GM21717 (cell line): ENCODE measurements around the gene GRIA4.

ENCODE experiments used
- ATAC-seq: cut with Tn5 transposase; IDR thresholded peaks from one replicate; pipeline ENCODE4 v1.9.1; 2021; ENCODE audit warnings: mild to moderate bottlenecking, moderate library complexity; ENCODE audit not compliant: unreplicated experiment

GRIA4 gene

GRCh38 chr11:105636496-105636895 lies 26.6 kb downstream of the GRIA4 start:
- ATAC-seq: no peak

GRCh38 chr11:105639527-105639926 lies 29.7 kb downstream of the GRIA4 start:
- ATAC-seq: no peak

- ATAC-seq: no peak
These were observed 31.6 kb downstream of the GRIA4 start for GRCh38 chr11:105641433-105641832.

- no peak for ATAC-seq
These were observed 33.0 kb downstream of the GRIA4 start for GRCh38 chr11:105642870-105643269.

GRCh38 chr11:105644839-105645573 lies 35.1 kb downstream of the GRIA4 start:
- no peak for ATAC-seq

- no peak for ATAC-seq
These were observed 37.9 kb downstream of the GRIA4 start for GRCh38 chr11:105647780-105648179.

GRCh38 chr11:105648762-105649161 lies 38.9 kb downstream of the GRIA4 start:
- ATAC-seq: no peak

GRCh38 chr11:105665281-105665680 lies 55.4 kb downstream of the GRIA4 start:
- ATAC-seq: no peak

GRCh38 chr11:105667441-105667840 lies 57.6 kb downstream of the GRIA4 start:
- no peak for ATAC-seq

- ATAC-seq: no peak
These were observed 60.9 kb downstream of the GRIA4 start for GRCh38 chr11:105670811-105671210.

GRCh38 chr11:105673089-105673488 lies 63.2 kb downstream of the GRIA4 start:
- ATAC-seq: no peak

GRCh38 chr11:105689631-105690030 lies 79.8 kb downstream of the GRIA4 start:
- no peak for ATAC-seq

GRCh38 chr11:105690467-105690866 lies 80.6 kb downstream of the GRIA4 start:
- no peak for ATAC-seq

- ATAC-seq: no peak
These were observed 83.3 kb downstream of the GRIA4 start for GRCh38 chr11:105693075-105693759.

GRCh38 chr11:105696000-105696399 lies 86.1 kb downstream of the GRIA4 start:
- ATAC-seq: peak; percentile 79

- ATAC-seq: no peak
These were observed 87.4 kb downstream of the GRIA4 start for GRCh38 chr11:105697291-105697690.

GRCh38 chr11:105699203-105699602 lies 89.3 kb downstream of the GRIA4 start:
- peak; percentile 60 for ATAC-seq

GRCh38 chr11:105700271-105700670 lies 90.4 kb downstream of the GRIA4 start:
- ATAC-seq: no peak

- ATAC-seq: no peak
These were observed 91.2 kb downstream of the GRIA4 start for GRCh38 chr11:105701098-105701497.

- no peak for ATAC-seq
These were observed 96.1 kb downstream of the GRIA4 start for GRCh38 chr11:105705786-105706530.

- no peak for ATAC-seq
These were observed 103.2 kb downstream of the GRIA4 start for GRCh38 chr11:105713106-105713505.

GRCh38 chr11:105713696-105714095 lies 103.8 kb downstream of the GRIA4 start:
- ATAC-seq: no peak
